Mesenchymal stem cell (in vitro differentiated cells and primary cell): Measurements from ENCODE around the gene BTG2.

Experiments
- DNase-seq: peaks from one replicate; pipeline ENCODE4 v3.0.0-alpha.2; 2013
- H2AFZ ChIP-seq: one replicate; pipeline ENCODE4 v1.6.1; 2013; ENCODE audit warnings: low read depth, mild to moderate bottlenecking, control low read depth, inconsistent platforms, low read length, moderate library complexity
- H2AK5ac ChIP-seq: 2 replicates; pipeline ENCODE4 v1.6.1; 2013; ENCODE audit warnings: low read length, moderate library complexity, mild to moderate bottlenecking, inconsistent platforms; ENCODE audit not compliant: severe bottlenecking
- H2BK120ac ChIP-seq: one replicate; pipeline ENCODE4 v1.6.1; 2013; ENCODE audit warnings: low read depth, mild to moderate bottlenecking, inconsistent platforms, low read length, moderate library complexity
- H2BK12ac ChIP-seq, 2 experiments: one replicate each; pipeline ENCODE4 v1.6.1; 2013; ENCODE audit warnings: inconsistent platforms in 2 of 2, low read length in 2 of 2, mild to moderate bottlenecking in 2 of 2, moderate library complexity in 2 of 2, control low read depth in 1 of 2
- H2BK15ac ChIP-seq: one replicate; pipeline ENCODE4 v1.6.1; 2013; ENCODE audit warnings: mild to moderate bottlenecking, low read depth, inconsistent platforms; ENCODE audit not compliant: poor library complexity, severe bottlenecking
- H2BK5ac ChIP-seq: 2 replicates; pipeline ENCODE4 v1.6.1; 2013; ENCODE audit warnings: low read depth, mild to moderate bottlenecking, low read length, control low read depth, inconsistent platforms; ENCODE audit not compliant: poor library complexity, severe bottlenecking
- H3K14ac ChIP-seq, 2 experiments: one replicate each; pipeline ENCODE4 v1.6.1; 2013; ENCODE audit warnings: inconsistent platforms in 2 of 2, low read length in 2 of 2, control low read depth in 1 of 2, mild to moderate bottlenecking in 1 of 2, moderate library complexity in 1 of 2
- H3K18ac ChIP-seq, 2 experiments: one replicate each; pipeline ENCODE4 v1.6.1; 2013; ENCODE audit warnings: inconsistent platforms in 2 of 2, low read length in 2 of 2, control low read depth in 1 of 2, low read depth in 1 of 2, mild to moderate bottlenecking in 1 of 2
- H3K23ac ChIP-seq, 2 experiments: one replicate each; pipeline ENCODE4 v1.6.1; 2013; ENCODE audit warnings: inconsistent platforms in 2 of 2, low read length in 2 of 2, mild to moderate bottlenecking in 2 of 2, moderate library complexity in 2 of 2, control low read depth in 1 of 2
- H3K27ac ChIP-seq: 2 replicates; pipeline ENCODE4 v1.5.1; 2013; ENCODE audit warnings: mild to moderate bottlenecking, moderate library complexity, low read length, control low read depth, inconsistent platforms; ENCODE audit not compliant: poor library complexity, severe bottlenecking
- H3K27me3 ChIP-seq, 2 experiments: 2 replicates each; pipeline versions ENCODE4 v1.6.1 to v1.7.0; 2013; ENCODE audit warnings: low read length in 2 of 2, mild to moderate bottlenecking in 2 of 2, moderate library complexity in 2 of 2, control low read depth in 1 of 2, inconsistent platforms in 1 of 2; ENCODE audit not compliant: control insufficient read depth in 1 of 2, insufficient read depth in 1 of 2
- H3K36me3 ChIP-seq, 2 experiments: 2 replicates each; pipeline versions ENCODE4 v1.6.1 to v1.7.0; 2013; ENCODE audit warnings: low read length in 2 of 2, control low read depth in 1 of 2, inconsistent platforms in 1 of 2, low read depth in 1 of 2, mild to moderate bottlenecking in 1 of 2; ENCODE audit not compliant: insufficient read depth in 2 of 2, control insufficient read depth in 1 of 2
- H3K4ac ChIP-seq, 2 experiments: one replicate each; pipeline ENCODE4 v1.6.1; 2013; ENCODE audit warnings: inconsistent platforms in 2 of 2, low read length in 2 of 2, mild to moderate bottlenecking in 2 of 2, moderate library complexity in 2 of 2, control low read depth in 1 of 2, low read depth in 1 of 2
- H3K4me1 ChIP-seq: 2 replicates; pipeline ENCODE4 v1.6.1; 2013; ENCODE audit warnings: low read depth, low read length, control low read depth; ENCODE audit not compliant: control insufficient read depth, insufficient read depth
- H3K4me2 ChIP-seq: 2 replicates; pipeline ENCODE4 v1.6.1; 2013; ENCODE audit warnings: low read length, mild to moderate bottlenecking, inconsistent platforms; ENCODE audit not compliant: poor library complexity, severe bottlenecking
- H3K4me3 ChIP-seq, 2 experiments: 2 replicates each; pipeline versions ENCODE4 v1.5.1 to v1.7.0; 2013; ENCODE audit warnings: low read length in 2 of 2, mild to moderate bottlenecking in 2 of 2, control low read depth in 1 of 2, low read depth in 1 of 2; ENCODE audit not compliant: insufficient read depth in 1 of 2
- H3K79me1 ChIP-seq: replicated peaks from 2 replicates; pipeline ENCODE4 v1.6.1; 2013; ENCODE audit warnings: mild to moderate bottlenecking, control low read depth, low read length, inconsistent platforms; ENCODE audit not compliant: poor library complexity, severe bottlenecking
- H3K9ac ChIP-seq: 2 replicates; pipeline ENCODE4 v1.7.0; 2013; ENCODE audit warnings: mild to moderate bottlenecking, low read length, moderate library complexity
- H3K9me3 ChIP-seq: 2 replicates; pipeline ENCODE4 v1.7.0; 2013; ENCODE audit warnings: mild to moderate bottlenecking, low read length; ENCODE audit not compliant: control insufficient read depth
- H4K8ac ChIP-seq: one replicate; pipeline ENCODE4 v1.6.1; 2013; ENCODE audit warnings: inconsistent platforms, mild to moderate bottlenecking, low read length, moderate library complexity
- H4K91ac ChIP-seq: one replicate; pipeline ENCODE4 v1.6.1; 2013; ENCODE audit warnings: mild to moderate bottlenecking, low read length, inconsistent platforms
- WGBS: methylation state at CpG from one replicate; pipeline ENCODE4 v1.1.7; 2013; ENCODE audit warnings: mixed read lengths; 5-methylcytosine and 5-hydroxymethylcytosine counted together

BTG2 gene

DNA sequence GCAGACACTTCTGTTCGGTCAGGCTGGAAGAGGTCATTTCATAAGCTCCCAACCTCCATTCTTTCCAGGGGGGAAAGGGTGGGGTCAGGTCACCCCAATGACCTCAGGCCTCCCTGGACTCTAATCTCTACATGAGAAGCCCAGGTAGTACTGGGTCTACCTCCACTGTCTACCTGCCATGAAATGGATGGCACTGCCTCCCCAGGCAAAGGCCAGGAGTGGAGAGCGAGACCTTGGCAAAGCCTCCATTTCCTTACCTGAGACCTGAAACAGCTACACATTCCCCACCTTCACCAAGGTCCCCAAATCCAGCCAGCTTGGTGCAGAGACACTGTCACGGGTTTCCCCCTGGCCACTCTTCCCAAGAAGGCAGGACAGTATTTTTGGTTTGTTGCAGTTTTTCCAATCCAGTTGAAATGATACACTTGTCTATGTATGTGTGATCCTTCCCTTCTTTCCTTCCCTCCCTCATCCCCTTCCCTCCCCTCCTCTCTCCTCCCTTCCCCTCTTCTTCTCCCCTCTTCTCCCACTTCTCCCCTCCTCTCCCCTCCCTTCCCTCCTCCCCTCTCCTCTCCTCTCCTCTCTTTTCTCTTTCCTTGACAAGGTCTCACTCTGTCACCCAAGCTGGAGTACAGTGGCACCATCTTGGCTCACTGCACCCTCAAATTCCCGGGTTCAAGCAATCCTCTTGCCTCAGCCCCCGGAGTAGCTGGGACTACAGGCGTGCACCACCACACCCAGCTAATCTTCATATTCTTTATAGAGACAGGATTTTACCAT is 16.1 kb downstream of the BTG2 start:
- no peak for DNase-seq
- Histone ChIP-seq H3K4me3 (no peak overlapping the region), H4K91ac (no peak overlapping the region), H2BK120ac (no peak overlapping the region), H2BK5ac (no peak overlapping the region), H4K8ac (no peak overlapping the region), H3K9me3 (no peaks in the 10 kb centered on the region), H3K18ac (no peak overlapping the region), H2AK5ac (no peak overlapping the region), H3K4ac (no peak overlapping the region), H3K27me3 (peaks cover 32 to 89% of the 10 kb centered on the region in 2 experiments), H3K23ac (no peak overlapping the region), H3K4me2 (no peak overlapping the region), H3K27ac (no peak overlapping the region), H2BK15ac (no peak overlapping the region), H3K36me3 (no peaks in the 10 kb centered on the region), H3K4me1 (peaks cover 12% of the 10 kb centered on the region), H3K79me1 (no peaks in the 10 kb centered on the region), H3K14ac (peak overlapping the region in 1 of 2 experiments; percentile 19), H2BK12ac (peak overlapping the region in 1 of 2 experiments; percentile 1), H2AFZ (no peak overlapping the region), H3K9ac (no peak overlapping the region)
- 85% methylated on average over 5 of the region's 6 CpGs for WGBS

DNA sequence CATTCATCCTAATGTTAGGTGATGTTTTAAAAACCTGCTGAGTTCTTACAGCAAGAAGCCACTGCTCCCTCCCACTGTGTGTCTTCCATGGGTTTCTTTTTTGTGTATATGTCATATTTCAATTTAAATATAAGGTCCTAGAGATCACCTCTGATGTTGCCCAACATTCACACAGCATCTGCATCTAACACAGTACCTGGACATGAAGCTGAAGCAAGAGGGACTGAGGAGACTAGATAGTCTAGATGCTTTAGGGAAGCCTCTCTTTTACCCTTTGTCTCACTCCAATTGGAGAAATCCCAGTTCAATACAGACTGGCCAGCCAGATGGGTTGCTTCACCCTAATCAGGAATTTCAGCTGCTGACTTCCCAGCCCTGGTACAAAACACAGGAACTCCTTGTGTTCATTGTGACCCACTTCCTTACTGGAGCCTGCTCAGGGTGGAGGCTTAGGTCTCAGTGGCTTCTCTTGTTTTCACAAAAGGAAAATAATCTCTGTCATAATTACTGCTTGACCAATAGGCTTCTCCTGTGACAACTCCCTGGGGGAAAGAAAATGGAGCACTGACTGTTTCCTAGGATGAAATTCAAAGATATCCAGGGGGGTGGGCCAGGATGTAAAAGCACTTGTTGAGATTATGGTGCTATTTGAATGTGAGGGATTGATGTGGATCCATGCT is 17.3 kb downstream of the BTG2 start:
- H3K4me3 ChIP-seq, result no peak overlapping the region
- H2BK120ac ChIP-seq, result no peak overlapping the region
- H4K8ac ChIP-seq, result no peak overlapping the region
- no peak overlapping the region for H3K4me2 ChIP-seq
- no peak overlapping the region for H4K91ac ChIP-seq
- no peak overlapping the region for H3K14ac ChIP-seq
- no peak overlapping the region for H3K9ac ChIP-seq
- H2BK15ac ChIP-seq, result no peak overlapping the region
- no peak overlapping the region for H2AK5ac ChIP-seq
- no peaks in the 10 kb centered on the region for H3K9me3 ChIP-seq
- no peak overlapping the region for H2BK5ac ChIP-seq
- DNase-seq, result no peak
- peaks cover 19% of the 10 kb centered on the region for H3K4me1 ChIP-seq
- no peak overlapping the region for H3K27ac ChIP-seq
- H2BK12ac ChIP-seq, result no peak overlapping the region
- H3K27me3 ChIP-seq, result peaks cover 33 to 77% of the 10 kb centered on the region in 2 experiments
- no peak overlapping the region for H3K18ac ChIP-seq
- H3K36me3 ChIP-seq, result no peaks in the 10 kb centered on the region
- no peak overlapping the region for H2AFZ ChIP-seq
- no peak overlapping the region for H3K4ac ChIP-seq
- H3K79me1 ChIP-seq, result no peaks in the 10 kb centered on the region
- no peak overlapping the region for H3K23ac ChIP-seq

DNA sequence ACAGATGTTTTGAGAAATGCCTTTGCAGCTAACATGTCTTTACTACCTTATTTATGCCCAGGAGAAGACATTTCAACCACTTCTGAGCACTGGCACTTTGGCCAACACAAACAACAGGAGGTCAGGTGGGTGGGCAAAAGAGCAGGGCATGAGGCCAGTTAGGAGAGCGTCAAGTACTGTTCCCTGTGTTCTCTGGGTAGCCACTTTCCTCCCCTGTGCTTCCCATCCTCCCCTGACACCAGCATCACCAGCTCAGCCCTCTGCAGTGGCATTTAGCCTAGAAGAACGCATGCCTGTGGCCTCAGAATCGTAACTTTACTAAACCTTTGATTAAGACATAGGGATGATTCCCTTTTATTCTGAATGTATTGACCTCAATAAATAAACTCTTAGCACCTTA is 18.3 kb downstream of the BTG2 start:
- Histone ChIP-seq H3K4ac (no peak overlapping the region), H2BK12ac (peak overlapping the region in 1 of 2 experiments; percentile 8), H3K27me3 (peaks cover 35 to 71% of the 10 kb centered on the region in 2 experiments), H3K79me1 (no peaks in the 10 kb centered on the region), H3K4me2 (no peak overlapping the region), H2BK120ac (no peak overlapping the region), H2AFZ (no peak overlapping the region), H3K18ac (no peak overlapping the region), H2AK5ac (no peak overlapping the region), H3K9me3 (no peaks in the 10 kb centered on the region), H4K8ac (no peak overlapping the region), H2BK15ac (no peak overlapping the region), H2BK5ac (no peak overlapping the region), H4K91ac (no peak overlapping the region), H3K9ac (no peak overlapping the region), H3K23ac (no peak overlapping the region), H3K4me3 (no peak overlapping the region), H3K36me3 (no peaks in the 10 kb centered on the region), H3K27ac (no peak overlapping the region), H3K14ac (no peak overlapping the region), H3K4me1 (peaks cover 23% of the 10 kb centered on the region)
- DNase-seq, result no peak
- 85% methylated on average over 2 of the region's 3 CpGs for WGBS
